Measurements from ENCODE around the gene SLC3A2.
"Not testable (repeated sequence)": the region's sequence is repeated elsewhere in the genome, so short reads cannot be mapped to it uniquely, and the experiment has no call there.

Gene SLC3A2

GRCh38 chr11:62880803-62881578 lies at the start of gene SLC3A2:
Gene SLC3A2 (plus strand): TSS chr11:62880896. CDS start chr11:62881024, 128 bp downstream.
- DNase-seq (ENCODE audit: low read depth in 2 of 2), result peak; percentile 69 to 76

GRCh38 chr11:62830904-62831519 lies 49.7 kb upstream of the SLC3A2 start:
- no peak for DNase-seq (ENCODE audit: low read depth in 2 of 2)

GRCh38 chr11:62831520-62832335 lies 49.0 kb upstream of the SLC3A2 start, which contains the start of gene STX5:
Gene STX5 (minus strand): TSS chr11:62832051. CDS start chr11:62831243, 808 bp downstream.
- peak; percentile 99 for DNase-seq (ENCODE audit: low read depth in 2 of 2)

DNA sequence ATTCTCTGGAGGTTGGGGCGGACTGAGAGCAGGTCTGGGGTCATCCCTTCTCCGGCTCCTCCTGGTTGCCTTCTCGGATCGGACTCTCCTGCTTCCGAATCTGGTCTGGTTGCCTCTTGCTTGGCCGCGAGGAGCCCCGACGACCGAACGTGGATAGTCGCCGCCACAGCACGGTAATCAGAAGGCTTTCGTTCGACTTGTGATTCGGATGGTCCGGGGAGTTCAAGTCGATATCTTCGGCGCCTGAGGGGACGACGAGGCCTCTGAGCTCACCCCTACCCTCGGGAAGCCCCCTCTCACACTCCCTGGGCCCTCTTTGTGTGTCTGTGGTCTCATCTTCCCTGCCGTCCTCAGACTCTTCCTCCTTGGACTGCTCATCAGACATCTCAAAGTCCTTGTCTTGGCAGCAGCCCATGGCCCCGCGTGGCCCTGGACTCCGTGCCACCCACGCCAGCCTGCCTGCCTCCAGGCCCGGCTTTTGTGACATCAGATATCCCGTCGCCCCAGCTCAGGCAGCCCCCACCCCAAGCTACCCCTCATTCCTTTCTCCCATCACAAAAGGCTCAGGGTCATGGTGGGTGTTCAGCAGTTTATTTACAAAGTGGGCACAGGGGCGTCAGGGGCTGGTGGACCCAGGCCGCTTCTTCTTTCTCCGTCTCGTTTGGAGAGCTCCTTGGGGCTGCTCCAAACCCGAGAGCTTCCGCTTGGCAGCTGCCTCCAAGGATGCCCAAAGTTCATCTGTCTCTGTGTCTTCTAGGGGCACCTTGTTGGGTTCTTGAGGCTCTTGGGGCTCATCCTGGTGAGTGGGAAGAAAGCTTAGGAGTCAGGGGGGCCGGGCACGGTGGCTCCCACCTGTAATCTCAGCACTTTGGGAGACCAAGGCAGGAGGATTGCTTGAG lies 48.1 kb upstream of the SLC3A2 start, which contains the start of gene TEX54:
Gene TEX54 (minus strand): TSS at position 506 of the 899 bp plus-strand sequence.
- no peak for DNase-seq (ENCODE audit: low read depth in 2 of 2)

DNA sequence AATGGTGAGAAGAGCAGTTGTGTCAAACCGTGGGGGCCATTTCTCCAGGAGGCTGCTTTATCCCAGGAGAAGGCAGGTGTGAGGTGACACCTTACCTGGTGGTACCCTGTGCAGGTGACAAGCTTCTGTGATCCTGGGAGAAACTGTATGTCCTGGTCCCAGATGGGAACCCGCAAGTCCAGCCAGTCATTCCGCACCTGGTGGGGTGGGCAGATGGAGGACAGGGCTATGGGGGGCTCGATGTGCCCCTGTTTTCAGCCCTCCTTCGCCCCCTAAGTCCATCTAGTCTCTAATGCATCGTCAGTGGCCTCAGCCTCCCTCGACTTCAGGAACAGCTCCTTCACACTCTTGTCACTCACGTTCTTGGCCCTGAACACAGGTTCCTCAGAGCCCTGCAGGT lies 45.4 kb upstream of the SLC3A2 start:
- DNase-seq (ENCODE audit: low read depth in 2 of 2), result no peak

GRCh38 chr11:62839050-62839945 lies 41.4 kb upstream of the SLC3A2 start, which contains the start of gene WDR74:
Gene WDR74 (minus strand): TSS chr11:62839590. CDS start chr11:62839570, 20 bp downstream.
- DNase-seq (ENCODE audit: low read depth in 2 of 2), result peak; percentile 79 to 82

GRCh38 chr11:62840721-62841360 lies 39.9 kb upstream of the SLC3A2 start:
- DNase-seq (ENCODE audit: low read depth in 2 of 2), result peak; percentile 48 to 58

DNA sequence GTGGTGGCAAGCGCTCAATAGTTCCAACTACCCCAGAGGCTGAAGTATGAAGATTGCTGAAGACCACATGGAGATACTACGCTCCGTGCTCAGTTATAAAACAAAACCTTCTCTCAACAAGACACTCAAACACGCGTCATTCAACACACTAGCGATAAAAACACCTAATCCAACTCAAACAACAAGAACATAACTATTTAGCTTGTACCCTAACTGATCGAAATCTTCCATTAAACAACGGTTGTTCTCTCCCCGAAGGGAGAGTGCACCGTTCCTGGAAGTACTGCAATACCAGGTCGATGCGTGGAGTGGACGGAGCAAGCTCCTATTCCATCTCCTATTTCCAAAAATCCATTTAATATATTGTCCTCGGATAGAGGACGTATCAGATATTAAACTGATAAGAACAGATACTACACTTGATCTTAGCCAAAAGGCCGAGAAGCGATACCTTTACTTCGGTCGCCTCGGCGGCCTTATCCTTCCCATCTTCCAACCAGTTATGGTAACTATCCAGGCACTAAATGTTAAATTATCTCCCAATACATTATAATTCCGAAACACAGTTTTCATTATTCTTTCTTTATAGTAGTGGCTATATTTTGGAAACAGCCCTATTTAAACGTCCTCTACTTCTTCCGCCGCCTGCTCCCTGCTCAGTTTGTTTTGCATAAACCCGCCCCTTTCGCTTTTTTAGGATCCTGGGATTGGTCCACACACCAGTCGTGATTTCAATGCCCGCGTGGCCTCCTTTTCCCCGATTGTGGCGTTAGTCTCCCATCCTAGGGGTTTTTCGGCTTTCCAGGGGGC lies 39.1 kb upstream of the SLC3A2 start:
- DNase-seq (ENCODE audit: low read depth in 2 of 2), result peak; percentile 61 to 64

GRCh38 chr11:62842171-62842741 lies 38.4 kb upstream of the SLC3A2 start:
- DNase-seq (ENCODE audit: low read depth in 2 of 2), result no peak

- not testable (repeated sequence) for DNase-seq (ENCODE audit: low read depth in 2 of 2)
Measured at GRCh38 chr11:62842891-62843290, 37.8 kb upstream of the SLC3A2 start.

DNA sequence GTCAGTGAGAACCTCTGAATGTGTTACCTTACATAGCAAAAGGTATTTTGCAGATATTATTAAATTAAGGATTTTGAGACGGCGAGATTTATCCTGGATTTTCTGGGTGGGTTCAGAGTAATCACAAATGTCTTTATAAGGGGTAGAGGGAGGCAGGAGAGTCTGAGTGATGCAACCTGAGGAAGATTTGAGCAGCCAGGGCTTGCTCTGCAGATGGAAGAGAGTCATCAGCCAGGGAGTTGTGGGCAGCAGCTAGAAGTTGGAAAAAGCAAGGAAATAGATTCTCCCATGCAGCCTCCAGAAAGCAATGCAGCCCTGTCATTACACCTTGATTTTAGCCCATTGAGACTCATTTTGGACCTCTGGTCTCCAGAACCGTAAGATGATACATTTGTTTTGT lies 37.2 kb upstream of the SLC3A2 start:
- DNase-seq (ENCODE audit: low read depth in 2 of 2), result no peak

DNA sequence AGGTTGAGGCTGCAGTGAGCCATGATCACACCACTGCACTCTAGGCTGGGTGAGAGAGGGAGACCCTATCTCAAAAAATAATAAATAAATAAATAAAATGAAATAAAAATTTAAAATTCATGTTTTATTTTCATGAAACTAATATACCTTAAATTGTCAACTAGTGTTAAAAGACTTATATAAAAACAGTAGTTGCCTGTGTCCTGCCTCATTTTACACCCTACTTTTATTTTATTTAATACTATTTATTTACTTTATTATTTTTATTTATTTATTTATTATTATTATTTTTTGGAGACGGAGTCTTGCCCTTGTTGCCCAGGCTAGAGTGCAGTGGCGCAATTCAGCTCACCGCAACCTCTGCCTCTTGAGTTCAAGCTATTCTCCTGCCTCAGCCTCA lies 36.5 kb upstream of the SLC3A2 start:
- no peak for DNase-seq (ENCODE audit: low read depth in 2 of 2)

DNA sequence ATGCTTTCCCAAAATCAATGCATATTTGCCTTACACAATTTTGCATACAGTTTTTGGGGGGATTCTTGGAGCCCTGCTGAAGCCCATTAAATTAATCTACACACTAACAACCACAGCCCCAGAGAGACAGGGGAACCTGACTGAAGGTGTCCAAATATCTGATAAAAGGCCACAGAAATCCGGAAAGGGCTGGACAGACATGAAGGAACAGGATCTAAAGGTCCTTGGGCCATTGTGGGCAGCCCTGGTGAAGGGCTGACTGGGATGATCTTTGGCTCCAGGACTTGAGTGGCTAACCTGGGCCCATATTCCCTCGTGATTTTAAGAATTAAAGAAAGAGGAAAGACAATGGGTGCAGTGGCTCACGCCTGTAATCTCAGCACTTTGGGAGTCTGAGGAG lies 34.5 kb upstream of the SLC3A2 start:
- DNase-seq (ENCODE audit: low read depth in 2 of 2), result no peak

- no peak for DNase-seq (ENCODE audit: low read depth in 2 of 2)
Measured at GRCh38 chr11:62847767-62848314, 32.9 kb upstream of the SLC3A2 start.

DNA sequence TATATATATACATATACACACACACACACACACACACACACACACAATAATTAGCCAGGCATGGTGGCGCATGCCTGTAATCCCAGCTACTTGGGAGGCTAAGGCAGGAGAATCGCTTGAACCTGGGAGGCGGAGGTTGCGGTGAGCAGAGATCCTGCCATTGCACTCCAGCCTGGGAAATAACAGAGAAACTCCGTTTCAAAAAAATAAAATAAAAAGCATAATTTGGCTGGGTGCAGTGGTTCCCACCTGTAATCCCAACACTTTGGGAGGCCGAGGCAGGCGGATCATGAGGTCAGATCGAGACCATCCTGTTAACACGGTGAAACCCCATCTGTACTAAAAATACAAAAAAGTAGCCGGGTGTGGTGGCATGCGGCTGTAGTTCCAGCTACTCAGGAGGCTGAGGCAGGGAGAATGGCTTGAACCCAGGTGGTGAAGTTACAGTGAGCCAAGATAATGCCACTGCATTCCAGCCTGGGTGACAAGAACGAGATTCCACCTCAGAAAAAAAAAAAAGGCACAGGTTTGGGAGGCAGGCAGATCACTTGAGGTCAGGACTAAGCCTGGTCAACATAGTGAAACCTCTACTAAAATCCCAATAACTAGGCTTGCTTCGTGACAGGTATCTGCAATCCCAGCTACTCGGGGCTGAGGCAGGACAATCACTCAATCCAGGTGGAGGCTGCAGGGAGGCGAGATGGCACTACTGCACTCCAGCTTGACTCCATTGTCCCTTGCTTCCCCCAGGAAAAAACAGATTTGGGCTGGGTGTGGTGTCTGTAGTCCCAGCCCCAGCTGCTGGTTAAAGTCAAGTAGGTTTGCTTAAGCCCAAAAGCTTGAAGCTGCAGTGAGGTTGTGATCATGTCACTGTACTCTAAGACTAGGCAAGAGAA lies 29.5 kb upstream of the SLC3A2 start:
- no peak for DNase-seq (ENCODE audit: low read depth in 2 of 2)

DNA sequence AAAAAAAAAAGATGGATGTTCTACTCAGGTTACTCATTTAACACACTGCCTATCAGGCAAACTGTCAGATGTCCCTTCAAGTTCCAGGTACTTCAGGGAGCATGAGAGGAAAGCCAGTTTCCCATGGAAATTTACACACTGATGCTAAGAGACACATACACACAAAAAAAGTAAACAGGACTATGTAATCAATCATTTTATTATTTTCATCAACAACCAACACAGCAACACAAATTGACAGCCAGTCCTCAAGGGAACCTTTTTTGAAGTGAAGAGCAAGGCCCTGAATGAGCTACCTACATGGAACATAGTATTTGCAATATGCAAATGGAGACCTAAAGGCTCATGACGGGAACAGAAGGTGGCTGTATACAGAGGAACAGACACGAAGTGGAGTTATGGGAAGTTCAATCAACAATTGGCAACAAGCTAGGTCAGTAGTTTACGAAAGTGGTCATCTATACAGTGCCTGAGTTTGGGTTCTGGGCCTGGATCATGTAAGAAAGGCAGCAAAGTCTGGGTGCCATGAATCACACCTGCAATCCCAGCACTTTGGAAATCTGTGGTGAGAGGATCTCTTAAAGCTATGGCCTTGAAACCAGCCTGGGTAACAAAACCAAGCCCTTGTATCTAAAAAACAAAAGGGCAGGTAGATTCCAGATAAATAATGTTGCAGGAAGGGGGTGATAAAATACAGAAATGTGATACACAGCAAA lies 28.7 kb upstream of the SLC3A2 start:
- DNase-seq (ENCODE audit: low read depth in 2 of 2), result no peak

Measured in stimulated activated CD8-positive, alpha-beta memory T cell treated with anti-CD3 and anti-CD28 coated beads, Interleukin-2, amount 100 ng/mL, for 1 hour (primary cell).